Stimulated activated CD4-positive, alpha-beta T cell treated with anti-CD3 and anti-CD28 coated beads, Interleukin-12 subunit alpha, Interleukin-12 subunit beta, amount 100 ng/mL, for 4 hours (primary cell): ENCODE results near the gene COX7B2.

Experiments
- DNase-seq: peaks from one replicate; pipeline ENCODE4 v3.0.0-alpha.2; 2020

The COX7B2 gene, protein sequence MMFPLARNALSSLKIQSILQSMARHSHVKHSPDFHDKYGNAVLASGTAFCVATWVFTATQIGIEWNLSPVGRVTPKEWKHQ

DNA sequence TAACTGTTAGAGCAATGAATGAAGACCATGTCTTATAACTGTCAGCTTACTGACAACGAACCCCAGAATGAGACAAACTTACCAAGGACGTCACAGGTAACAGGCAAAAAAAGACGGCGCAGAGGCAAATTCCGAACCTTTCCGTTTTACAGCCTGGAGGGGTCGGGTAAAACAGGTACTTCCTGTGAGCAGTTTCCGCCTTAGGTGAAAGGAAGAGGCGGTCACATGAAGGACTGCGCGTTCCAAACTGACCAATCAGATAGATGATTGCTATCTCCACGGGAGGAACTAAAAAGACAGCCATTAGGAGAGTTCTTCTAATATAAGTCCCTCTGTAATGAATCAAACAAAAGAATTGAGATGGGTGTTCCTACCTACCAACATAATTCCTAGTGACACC, at the start of gene COX7B2:
TSS of gene COX7B2 (minus strand) at position 168 of the 400 bp plus-strand sequence. CDS start 174,053 bp downstream, outside the sequence.
- DNase-seq, result no peak

DNA sequence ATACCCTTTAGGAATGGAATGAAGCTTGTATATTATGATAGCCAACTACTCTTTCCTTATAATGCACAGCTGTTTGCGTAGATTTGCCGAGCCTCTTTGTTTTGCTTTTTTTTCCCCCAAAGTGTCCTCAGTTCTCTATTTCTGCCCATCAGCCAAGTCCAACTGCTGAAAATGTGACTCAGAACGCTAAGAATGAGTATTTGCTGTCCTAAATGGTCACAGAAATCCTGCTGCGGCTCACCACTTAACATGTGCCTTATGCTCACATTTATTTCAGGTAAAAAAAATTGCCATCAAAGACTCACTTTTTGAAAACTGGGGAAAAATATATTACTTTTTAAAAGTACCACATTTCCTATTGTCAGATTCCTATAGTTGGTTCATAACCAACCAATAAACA, 47.4 kb upstream of the COX7B2 start:
- no peak for DNase-seq

DNA sequence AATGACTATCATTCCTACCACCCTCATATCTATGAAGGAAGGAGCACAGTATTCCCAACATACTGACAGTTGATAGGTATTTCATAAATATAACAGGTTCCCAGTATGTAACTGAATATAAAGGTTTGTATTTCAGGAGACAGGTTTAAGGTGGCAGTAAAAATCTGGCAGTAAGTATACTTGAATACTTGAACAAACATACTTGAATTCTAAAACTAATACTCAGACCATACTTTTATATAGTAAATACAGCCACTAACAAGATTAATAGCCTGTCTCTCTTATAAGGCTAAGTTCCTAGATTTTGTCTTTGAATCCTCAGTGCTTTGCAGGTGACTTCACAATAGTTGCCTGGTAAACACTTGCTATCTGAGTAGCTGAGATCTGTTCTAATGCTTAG, 46.6 kb upstream of the COX7B2 start:
- no peak for DNase-seq

DNA sequence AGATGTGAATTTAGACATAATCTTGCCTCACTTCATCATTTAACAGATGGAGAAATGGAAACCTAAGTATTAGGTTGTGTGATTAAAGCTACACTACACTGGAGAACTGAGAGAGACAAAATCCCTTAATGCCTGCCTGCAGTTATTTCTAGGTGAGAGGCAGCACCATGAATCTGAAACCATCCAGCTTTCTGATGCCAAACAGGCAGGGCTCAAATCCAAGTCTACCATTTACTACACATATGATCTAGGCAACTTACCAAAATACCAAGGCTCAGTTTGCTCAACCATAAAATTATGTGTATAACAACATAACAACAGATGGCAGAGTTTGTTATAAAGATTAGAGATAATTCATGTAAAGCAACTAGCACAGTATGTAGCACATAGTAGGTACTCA, 45.6 kb upstream of the COX7B2 start:
- no peak for DNase-seq

DNA sequence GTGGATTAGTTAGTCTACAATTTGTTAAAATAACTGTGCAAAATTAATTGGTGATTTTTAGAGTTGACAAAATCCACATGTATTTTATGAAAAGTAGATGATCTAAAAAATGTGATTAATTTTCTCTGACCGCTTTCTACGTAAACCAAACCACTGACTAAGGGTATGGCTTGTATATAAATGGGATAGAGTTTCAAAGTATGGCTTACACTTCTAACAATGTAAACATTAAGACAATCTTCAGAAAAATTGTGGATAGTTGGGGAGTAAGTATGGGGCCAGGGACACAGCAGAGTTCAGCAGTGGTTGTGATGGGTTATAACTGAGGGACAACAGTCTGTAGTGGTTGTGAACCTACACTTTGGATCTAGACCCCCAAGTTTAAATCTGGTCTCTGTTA, 44.5 kb upstream of the COX7B2 start:
- no peak for DNase-seq

DNA sequence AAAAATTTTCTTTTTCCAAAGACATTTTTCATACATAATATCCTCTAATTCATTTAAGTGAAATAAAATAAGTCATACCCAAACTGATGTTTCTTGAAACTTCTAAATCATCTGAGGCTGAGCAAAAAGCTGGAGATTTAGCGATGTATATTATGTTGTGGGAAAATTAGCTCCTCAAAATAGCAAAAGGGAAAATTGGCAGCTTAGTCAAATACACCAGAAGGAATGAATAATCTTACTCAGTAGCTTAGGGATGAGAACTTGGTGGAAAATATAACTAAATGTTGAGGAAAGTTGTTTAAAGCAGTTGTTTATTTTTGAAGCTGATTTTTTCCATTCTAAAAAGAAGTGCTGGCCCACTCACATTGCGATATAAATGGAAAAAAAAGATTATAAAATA, 43.4 kb upstream of the COX7B2 start:
- DNase-seq, result no peak

DNA sequence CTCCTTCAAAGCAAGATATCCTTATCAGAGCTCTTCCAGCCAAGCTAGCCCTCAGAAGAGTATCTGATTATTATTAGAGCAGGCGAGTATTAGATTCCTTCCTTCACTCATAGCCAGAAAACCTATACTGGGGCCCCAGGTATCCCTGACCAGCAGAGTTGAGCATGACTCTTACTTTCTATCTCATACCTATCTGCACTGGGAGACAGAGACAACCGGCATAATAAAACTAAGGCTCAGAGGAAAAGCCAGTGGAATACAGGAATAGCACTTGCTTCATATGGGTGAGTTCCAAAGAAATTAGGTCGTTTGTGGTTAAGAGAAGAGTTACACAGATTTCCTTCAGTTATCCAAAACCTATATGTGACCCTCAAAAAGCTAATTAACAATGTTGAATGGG, 41.8 kb upstream of the COX7B2 start:
- no peak for DNase-seq

DNA sequence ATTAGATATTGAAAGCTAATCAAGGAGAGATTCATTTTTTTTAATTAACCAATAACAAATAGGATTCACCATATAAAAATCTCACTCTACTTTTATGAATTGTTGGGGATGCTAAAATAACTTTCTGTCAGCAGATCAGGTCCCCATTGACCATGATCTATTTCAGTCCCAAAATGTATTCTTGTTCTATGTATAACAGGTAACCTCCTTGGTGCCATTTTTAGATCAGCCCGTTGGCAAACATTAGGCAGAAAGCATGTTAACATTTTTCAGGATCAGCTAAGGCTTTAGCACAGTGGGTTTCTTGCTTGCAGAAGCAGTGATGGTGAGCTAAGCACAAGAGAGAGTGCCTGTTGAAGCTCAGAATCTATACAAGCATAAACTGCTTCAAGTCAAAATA, 40.8 kb upstream of the COX7B2 start:
- no peak for DNase-seq

DNA sequence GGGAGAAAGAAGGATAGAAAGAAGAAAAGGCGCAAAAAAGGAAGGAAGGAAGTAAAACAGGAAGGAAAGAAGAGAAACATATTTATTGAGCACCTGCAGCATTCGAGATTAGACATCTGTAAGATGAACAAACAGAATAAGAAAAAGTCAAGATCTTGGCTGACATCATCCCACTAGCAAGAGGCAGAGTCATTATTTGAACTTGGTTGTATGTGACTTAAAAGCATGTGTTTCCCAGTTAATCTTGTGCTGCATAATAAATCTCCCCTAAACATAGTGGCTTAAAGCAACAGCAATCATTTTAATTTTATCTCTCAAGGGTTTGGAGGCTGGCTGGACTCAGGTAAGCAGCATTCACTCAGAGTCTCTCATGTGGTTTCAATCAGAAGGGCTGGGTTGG, 38.5 kb upstream of the COX7B2 start:
- DNase-seq, result no peak

DNA sequence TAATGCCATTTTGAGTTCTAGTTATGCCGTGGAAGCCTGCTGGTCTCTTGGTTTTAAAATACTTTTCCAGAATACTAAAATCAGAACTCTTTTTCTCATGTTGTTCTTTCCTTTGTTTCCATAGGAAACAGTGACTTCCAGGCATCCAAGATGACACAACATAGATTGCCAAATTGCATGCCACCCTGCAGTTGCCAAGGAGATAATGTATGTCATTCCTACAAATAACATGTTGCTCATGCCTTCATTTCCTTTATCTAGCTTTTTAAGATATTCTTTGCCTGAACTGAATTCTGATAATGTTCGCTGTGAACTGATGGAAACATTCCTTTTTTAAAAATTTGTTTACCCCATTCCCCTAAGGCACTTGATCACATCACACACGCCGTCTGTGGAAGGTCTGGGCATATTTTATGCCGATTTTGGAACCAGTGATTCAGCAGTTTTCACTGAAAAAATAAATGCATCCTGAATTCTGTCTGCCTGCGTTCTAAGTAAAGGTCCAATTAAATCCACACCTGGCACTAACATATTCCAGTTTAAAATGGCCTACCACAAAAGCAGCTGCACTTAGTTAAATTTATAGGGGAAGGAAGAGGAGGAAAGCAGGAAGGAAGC, 38.0 kb upstream of the COX7B2 start:
- DNase-seq, result no peak

DNA sequence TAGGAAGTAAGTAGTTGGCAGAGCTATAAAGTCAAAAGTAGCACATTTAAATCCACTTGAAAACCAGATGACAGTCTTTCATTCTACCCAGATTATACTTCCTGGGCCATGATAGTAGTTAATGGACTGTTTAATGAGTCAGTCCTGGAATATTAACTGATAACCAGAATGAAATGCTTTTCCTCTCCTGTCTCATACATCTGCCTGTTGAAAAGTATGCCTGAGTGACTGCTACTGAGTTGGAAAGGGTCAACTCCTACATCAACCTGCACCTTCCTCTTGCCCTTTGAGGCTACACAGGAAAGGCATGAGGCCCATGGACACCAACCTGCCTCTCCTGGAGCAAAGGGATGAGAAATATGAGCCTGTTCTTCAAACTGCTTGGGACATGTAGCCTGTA, 36.0 kb upstream of the COX7B2 start:
- DNase-seq, result no peak

DNA sequence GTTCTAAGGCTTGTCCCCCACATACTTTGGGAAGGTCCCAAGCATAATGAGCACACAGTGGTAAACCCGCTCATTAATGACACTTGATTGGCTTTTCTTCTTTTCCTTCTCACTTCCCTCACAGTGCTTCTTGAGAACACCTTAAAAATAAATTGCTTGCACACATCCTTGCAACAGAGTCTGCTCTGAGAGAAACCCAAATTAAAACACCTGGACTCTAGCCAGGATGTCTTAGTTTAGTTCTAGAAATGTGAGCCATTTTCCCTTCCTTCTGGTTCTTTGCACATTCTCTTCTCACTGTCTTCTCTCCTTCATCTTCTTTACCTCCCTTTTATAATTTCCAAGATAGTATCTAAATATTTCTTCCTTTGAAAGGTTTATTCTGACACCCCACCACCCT, 35.3 kb upstream of the COX7B2 start:
- DNase-seq, result no peak

DNA sequence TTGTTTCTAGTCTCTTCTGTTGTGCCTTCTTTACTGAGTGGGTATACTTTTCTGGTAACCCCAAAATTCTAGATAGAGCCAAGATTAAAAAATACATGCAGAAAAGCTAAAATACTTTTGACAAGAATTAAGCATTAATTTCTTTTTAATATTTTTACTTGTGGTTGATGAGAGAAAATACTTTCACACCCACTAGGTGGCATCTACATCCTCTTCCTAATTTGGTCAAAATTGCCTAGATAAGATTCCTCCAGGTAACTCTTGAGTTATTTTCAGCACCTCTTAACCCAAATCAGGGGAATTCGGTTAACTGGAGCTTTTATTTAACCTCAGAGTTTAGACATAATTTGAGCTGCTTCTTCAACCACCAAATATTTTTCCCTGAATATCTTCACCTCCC, 28.4 kb upstream of the COX7B2 start:
- DNase-seq, result no peak

DNA sequence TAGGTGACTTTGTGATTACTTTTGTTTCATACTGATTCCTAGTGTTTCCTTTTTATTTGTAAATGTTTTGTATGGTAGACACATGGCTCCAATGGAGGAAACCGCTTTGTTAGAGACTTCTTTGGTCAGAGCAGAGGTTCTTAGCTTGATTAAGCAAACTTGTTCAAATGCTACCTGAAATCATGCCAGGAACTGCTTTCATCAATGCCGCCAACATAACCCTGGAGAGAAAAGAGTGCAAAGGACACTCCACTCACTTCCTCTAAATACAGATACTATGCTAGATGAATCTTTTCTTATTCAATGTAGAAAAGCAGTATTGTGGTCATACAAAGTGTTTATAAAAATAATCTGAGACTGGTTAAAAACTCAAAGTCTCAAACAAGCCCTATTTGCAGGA, 25.7 kb upstream of the COX7B2 start:
- no peak for DNase-seq

DNA sequence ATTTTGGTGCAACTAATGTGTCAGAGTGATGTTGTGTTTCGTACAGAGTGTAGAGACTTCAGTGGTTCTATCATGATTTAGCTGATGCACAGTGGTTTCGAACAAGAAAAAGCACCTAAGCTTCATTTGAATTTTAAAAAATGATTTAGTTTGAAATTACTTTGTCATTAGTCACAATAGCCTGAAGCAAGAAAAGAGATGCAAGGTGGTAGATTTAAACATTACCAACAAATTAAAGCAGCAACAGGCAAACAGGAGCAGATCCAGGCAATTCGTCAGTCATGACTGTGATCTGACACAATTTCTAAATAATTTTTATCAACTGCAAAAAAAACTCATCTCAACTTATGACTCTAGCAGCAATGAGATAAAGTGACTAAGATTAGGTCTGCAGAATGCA, 24.6 kb upstream of the COX7B2 start:
- DNase-seq, result no peak

DNA sequence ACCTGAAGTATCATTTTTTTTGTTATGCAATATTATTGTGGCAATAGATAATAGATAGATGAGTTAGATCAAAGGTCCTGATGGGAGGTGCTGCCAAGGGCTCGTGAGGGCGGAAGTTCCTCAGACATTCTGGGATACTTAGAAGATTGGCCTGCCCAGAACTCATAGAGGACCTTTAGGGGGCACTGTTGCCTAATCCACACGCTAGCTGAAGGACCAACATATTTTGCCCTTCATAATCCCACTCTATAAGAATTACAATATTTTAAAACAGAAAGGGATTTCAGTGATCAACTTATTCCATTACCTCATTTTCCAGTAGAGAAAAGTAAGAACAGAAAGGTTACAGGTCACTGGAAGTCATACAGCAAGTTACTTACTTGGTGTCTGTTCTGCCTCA, 22.9 kb upstream of the COX7B2 start:
- DNase-seq, result no peak

DNA sequence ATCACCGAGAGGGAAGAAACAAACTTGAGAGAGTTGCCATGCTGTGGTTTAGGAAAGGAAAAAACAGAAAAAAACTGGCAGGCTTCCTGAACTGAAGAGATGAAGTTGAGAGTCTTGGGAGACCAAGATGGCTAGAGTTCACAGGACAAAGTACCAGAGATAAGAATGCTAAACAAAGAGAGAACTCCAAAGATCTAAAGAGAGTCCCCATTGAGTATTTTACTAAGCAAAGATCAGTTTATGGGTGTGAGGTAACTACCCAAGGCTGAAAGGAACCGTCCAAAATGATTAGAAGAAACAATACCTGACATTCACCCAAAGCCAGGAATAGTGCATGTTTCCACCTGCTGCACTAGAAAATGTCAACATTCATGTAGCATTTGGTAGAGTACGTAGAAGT, 21.8 kb upstream of the COX7B2 start:
- no peak for DNase-seq

DNA sequence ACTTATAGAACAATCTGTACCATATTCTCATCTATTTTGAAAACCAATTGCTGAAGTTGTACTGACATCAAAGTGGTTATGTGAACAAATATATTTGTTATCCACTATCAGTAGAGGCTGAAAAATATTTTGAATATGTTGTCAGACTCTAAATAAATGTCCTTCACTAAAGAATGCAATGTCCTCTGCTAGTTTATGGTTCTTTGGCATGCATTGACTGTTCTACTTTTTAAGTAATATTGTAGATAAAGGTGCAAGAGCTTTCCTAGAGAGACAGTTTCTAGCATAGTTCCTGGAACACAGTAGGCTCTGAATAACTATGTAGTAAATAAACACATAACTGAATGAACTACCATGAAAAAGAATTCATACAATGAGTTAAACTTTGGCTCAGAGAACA, 18.2 kb upstream of the COX7B2 start:
- no peak for DNase-seq

DNA sequence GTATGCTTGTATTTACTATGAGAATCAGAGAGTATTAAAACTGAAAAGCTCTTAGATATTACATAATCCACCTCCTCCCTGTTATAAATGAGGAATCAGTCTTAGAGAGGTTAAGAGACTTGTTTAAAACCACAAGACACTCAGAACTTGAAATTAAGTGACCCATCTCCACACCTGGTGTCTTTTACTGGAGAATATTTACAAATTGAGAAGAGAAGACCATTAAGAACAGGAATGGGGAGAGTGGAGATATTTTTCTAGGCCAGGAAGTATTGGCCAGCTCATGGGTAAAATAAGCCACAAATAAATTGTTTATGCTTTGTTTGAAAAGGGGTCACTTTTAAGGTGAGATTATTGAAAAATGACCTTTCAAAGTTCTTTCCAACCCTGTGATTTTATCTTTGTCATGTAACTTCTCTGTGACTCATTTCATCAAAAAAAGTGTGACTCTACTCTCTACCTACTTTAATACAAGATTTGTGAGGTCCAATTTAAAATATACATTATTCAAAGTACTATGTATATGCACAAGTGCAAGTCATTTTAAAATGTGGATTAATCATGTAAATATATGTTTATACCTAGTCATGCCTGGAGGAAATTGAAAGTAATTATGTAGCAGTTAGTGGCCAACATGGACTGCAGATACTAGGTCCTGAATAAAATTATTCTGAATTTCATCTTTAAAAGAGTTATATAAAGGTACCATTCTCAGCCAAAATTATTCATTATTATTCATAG, 15.9 kb upstream of the COX7B2 start:
- DNase-seq, result no peak

DNA sequence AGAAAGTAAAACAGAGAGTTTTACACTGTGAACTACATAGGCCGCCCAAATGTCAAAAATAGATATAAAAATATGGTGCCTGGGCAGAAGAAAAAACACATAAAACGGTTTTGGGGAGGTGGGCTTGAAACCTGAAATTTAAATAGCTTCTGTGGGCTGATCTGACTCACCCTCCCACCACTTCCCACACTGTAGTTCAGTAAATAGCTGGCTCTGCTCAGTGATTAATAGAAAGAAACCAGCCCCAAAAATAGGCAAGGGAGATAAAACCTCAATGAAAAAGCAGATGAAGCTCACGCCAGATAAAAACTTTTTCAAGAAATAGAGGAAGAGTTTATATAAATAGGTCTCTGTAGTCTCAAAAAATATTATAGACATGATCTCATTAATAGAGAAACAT, 13.2 kb upstream of the COX7B2 start:
- DNase-seq, result no peak

DNA sequence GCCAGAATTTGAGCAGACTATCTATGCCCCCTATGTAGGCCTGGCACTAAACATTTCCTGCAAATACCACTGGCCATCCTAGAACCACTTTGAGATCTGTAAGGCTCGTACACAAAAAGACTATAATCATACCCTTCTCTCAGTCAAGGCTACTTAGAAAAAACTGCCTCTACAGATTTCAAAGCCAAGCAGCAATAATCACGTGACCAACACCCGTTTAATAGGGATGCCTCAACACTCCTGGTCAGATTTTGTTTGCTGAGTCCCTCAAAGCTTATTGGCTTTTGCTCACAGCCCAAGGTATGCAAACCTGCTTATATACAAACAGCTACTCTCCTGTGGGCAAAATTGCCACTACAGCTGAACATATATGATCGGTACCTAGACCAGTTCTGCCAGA, 897 bp downstream of the COX7B2 start:
- no peak for DNase-seq

DNA sequence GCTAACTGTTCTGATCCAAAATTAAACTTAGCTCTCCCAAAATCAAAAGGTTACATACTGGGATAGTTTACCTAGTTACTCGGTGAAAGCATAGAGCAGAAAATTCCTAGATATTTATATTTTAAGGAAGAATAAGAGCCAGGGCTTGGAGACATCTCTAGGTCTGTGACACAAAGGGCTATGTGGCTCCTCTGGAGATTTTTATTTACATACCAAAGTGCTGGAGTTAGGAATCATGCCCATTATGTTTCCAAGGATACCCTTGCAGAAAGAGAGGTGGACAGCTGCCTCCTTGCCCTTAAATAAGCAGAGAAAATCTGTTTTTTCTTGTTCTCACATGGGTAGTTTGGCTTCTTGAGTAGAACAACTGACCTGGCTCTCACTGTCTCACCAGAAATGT, 9.0 kb downstream of the COX7B2 start:
- no peak for DNase-seq

DNA sequence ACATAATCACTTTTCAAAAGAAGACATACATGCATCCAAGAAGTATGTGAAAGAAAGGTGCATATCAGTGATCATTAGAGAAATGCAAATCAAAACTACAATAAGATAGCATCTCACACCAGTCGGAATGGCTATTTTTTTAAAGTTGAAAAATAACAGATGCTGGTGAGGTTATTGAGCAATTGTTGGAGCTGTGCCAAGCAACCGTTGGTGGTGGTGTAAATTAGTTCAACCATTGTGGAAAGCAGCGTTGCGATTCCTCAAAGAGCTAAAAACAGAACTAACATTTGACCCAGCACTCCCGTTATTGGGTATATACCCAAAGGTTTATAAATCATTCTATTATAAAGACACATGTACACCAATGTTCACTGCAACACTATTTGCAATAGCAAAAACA, 14.2 kb downstream of the COX7B2 start:
- no peak for DNase-seq

DNA sequence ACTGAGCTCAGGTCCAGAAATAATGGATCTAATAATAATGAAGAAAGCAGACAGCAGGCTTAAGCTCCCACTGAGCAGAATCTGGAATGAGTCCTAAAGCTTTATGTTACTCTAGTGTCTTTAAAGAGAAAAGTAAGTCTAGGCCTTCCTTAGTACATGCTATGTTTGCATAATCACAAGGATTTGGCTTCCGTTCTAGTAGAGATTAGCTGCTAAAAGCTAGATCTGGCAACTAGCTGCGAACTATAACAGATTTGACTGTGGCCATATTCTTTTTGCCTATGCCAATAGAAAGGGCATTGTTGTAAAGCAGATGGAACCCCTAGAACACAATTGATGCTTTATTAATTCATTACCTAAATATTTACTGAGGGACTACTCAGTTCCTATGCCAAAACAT, 19.0 kb downstream of the COX7B2 start:
- no peak for DNase-seq

DNA sequence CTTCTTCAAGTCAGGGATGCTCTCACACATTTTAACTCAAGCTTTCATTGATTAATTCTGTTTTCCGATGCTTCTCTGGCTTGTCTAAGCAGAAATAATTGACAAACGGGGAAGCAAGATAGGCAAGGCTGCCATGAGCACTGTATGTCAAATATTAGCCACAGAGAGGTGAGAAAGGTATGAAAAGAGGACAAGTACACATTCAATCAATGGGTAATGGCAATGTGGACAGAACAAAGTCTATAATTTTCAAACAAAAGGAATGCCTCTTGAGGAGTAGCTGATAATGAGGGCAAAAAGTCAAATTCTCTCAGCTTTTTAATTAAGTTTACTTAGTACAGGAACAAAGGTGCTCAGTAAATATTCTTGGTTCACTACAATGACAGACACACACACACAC, 19.6 kb downstream of the COX7B2 start:
- no peak for DNase-seq
